ENCODE results near the gene ACAD11. TPM values are rescaled to one million over a fixed set of nuclear protein-coding genes. Genes with fewer than 3 reads are reported as not detected.

The ACAD11 gene
- total and polyA plus RNA-seq, 8 donors: 12.6 to 43.7 (median 32.7) TPM

GRCh38 chr3:132594498-132594897, 65.1 kb downstream of the ACAD11 start:
- ATAC-seq (no peak), DNase-seq (no peak)
- Histone ChIP-seq H3K9me3 (no peaks in the 10 kb centered on the region), H3K4me1 (peaks cover 0 to 14% of the 10 kb centered on the region in 2 donors), H3K27me3 (no peaks in the 10 kb centered on the region), H3K27ac (no peak overlapping the region), H3K4me3 (no peak overlapping the region), H3K36me3 (peaks cover 0 to 12% of the 10 kb centered on the region in 2 donors)
- intact Hi-C loops (cut with DNase I): no loop called here
- TF ChIP-seq CTCF (IDR thresholded peaks at IDR 0.05): no peak

GRCh38 chr3:132593947-132594323, 65.7 kb downstream of the ACAD11 start:
- ATAC-seq (peak; percentile 49), DNase-seq (no peak)
- peaks cover 0 to 6% of the 10 kb centered on the region in 2 donors for H3K36me3 ChIP-seq
- no peaks in the 10 kb centered on the region for H3K9me3 ChIP-seq
- intact Hi-C loops (cut with DNase I): no loop called here
- H3K27me3 ChIP-seq: no peaks in the 10 kb centered on the region
- H3K27ac ChIP-seq: no peak overlapping the region
- TF ChIP-seq CTCF (IDR thresholded peaks at IDR 0.05): no peak
- peaks cover 0 to 14% of the 10 kb centered on the region in 2 donors for H3K4me1 ChIP-seq
- H3K4me3 ChIP-seq: no peak overlapping the region

GRCh38 chr3:132593241-132593946, 66.2 kb downstream of the ACAD11 start:
- intact Hi-C loops (cut with DNase I): no loop called here
- Histone ChIP-seq H3K27me3 (no peaks in the 10 kb centered on the region), H3K36me3 (peaks cover 0 to under 1% of the 10 kb centered on the region in 2 donors), H3K27ac (no peak overlapping the region), H3K4me1 (peaks cover 0 to 14% of the 10 kb centered on the region in 2 donors), H3K9me3 (no peaks in the 10 kb centered on the region), H3K4me3 (no peak overlapping the region)
- DNase-seq (no peak), ATAC-seq (no peak)
- no peak for TF ChIP-seq CTCF (IDR thresholded peaks at IDR 0.05)

GRCh38 chr3:132592216-132592615, 67.4 kb downstream of the ACAD11 start:
- peaks cover 0 to 14% of the 10 kb centered on the region in 2 donors for H3K4me1 ChIP-seq
- no peaks in the 10 kb centered on the region for H3K9me3 ChIP-seq
- H3K4me3 ChIP-seq: no peak overlapping the region
- intact Hi-C loops (cut with DNase I): no loop called here
- no peak for TF ChIP-seq CTCF (IDR thresholded peaks at IDR 0.05)
- no peaks in the 10 kb centered on the region for H3K36me3 ChIP-seq
- H3K27ac ChIP-seq: no peak overlapping the region
- DNase-seq (no peak), ATAC-seq (no peak)
- no peaks in the 10 kb centered on the region for H3K27me3 ChIP-seq

- ATAC-seq (no peak), DNase-seq (no peak)
- no peak for TF ChIP-seq CTCF (IDR thresholded peaks at IDR 0.05)
Observed at GRCh38 chr3:132587401-132587800, 72.2 kb downstream of the ACAD11 start.

More at GRCh38 chr3:132587401-132587800, 72.2 kb downstream of the ACAD11 start:
- H3K36me3 ChIP-seq: no peaks in the 10 kb centered on the region
- H3K4me1 ChIP-seq: no peaks in the 10 kb centered on the region
- no peak overlapping the region for H3K27ac ChIP-seq
- no peak overlapping the region for H3K4me3 ChIP-seq
- H3K9me3 ChIP-seq: no peaks in the 10 kb centered on the region
- intact Hi-C loops (cut with DNase I): no loop called here
- no peaks in the 10 kb centered on the region for H3K27me3 ChIP-seq

Measured in left lung (tissue), 10 donors.